GM12873 (cell line): Measurements from ENCODE around the gene NBEAL1.

Experiments
- CTCF ChIP-seq: IDR thresholded peaks from 2 replicates; pipeline ENCODE4 v1.5.1; 2012; ENCODE audit warnings: low read depth, mild to moderate bottlenecking, moderate library complexity, low read length, control low read depth; ENCODE audit not compliant: insufficient read depth; ENCODE audit errors: missing control alignments

NBEAL1 gene

GRCh38 chr2:203043226-203043625, 28.6 kb downstream of the NBEAL1 start:
- no peak for TF ChIP-seq CTCF

- TF ChIP-seq CTCF, result no peak
Observed at GRCh38 chr2:203045867-203046266, 31.2 kb downstream of the NBEAL1 start.

GRCh38 chr2:203052539-203052938, 37.9 kb downstream of the NBEAL1 start:
- TF ChIP-seq CTCF, result no peak

GRCh38 chr2:203059567-203060240, 45.0 kb downstream of the NBEAL1 start:
- no peak for TF ChIP-seq CTCF

- no peak for TF ChIP-seq CTCF
Observed at GRCh38 chr2:203061346-203061745, 46.7 kb downstream of the NBEAL1 start.

- no peak for TF ChIP-seq CTCF
Observed at GRCh38 chr2:203062126-203062525, 47.5 kb downstream of the NBEAL1 start.

- no peak for TF ChIP-seq CTCF
Observed at GRCh38 chr2:203070701-203071100, 56.0 kb downstream of the NBEAL1 start.

GRCh38 chr2:203071148-203071547, 56.5 kb downstream of the NBEAL1 start:
- no peak for TF ChIP-seq CTCF
